Astrocyte (in vitro differentiated cells and primary cell): ENCODE measurements around the gene VEZT.

Source experiments
- CTCF ChIP-seq: IDR thresholded peaks from 2 replicates; pipeline ENCODE4 v1.5.1; 2011; ENCODE audit warnings: low read depth, mild to moderate bottlenecking, inconsistent platforms, low read length, moderate library complexity; ENCODE audit not compliant: insufficient read depth
- EZH2 ChIP-seq: IDR thresholded peaks from 2 replicates; pipeline ENCODE4 v1.6.1; 2012; ENCODE audit warnings: mild to moderate bottlenecking, low read length, inconsistent platforms; ENCODE audit not compliant: insufficient read depth

DNA sequence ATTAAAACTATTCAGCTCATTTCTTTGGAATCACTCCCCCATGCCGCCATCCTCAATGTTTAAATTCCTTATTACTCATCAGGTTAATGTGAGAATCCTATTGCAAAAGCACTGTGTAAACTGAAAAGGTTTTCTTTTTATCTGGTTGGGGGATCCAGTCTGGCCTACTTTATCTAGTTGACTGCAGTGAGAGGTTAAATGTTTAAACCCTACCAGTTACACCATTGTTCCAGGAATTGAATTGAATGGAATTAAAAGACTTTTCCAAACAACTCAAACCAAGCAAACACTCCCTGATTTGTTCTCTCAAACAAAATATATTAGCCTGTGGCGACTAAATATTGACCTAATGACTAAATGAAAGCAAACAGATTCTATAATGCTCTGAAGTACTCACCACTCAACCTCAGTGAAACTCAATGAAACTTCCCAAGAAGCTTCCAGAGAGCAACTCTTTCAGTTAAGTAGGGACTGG is 100.5 kb downstream of the VEZT start:
- TF ChIP-seq CTCF (no peak), EZH2 (no peak)
